Neural cell (in vitro differentiated cells): ENCODE results near the gene DMC1. TPM values are rescaled to one million over a fixed set of nuclear protein-coding genes. Genes with fewer than 3 reads are reported as not detected.

Experiments
- H2AFZ ChIP-seq: fragments of 200-600, 300-800 bp; sonication (generic), shearing (Covaris generic); 2 replicates; pipeline ENCODE4 v1.6.0; 2014; ENCODE audit warnings: low read depth, mild to moderate bottlenecking, antibody characterized with exemption, low read length, moderate library complexity
- H3F3A ChIP-seq: fragments of 200-600 bp; shearing (Covaris generic); 2 replicates; pipeline ENCODE4 v1.6.1; 2016; ENCODE audit warnings: mild to moderate bottlenecking, moderate library complexity, mixed read lengths, antibody characterized with exemption, low read length; ENCODE audit not compliant: insufficient read depth, poor library complexity, severe bottlenecking
- H3K27ac ChIP-seq: fragments of 200-600, 300-800 bp; sonication (generic), shearing (Covaris generic); 2 replicates; pipeline ENCODE4 v1.5.1; 2014; ENCODE audit warnings: mild to moderate bottlenecking, low read length, moderate library complexity
- H3K27me3 ChIP-seq: fragments of 300-800, 200-600 bp; sonication (generic), shearing (Covaris generic); 2 replicates; pipeline ENCODE4 v1.6.0; 2014; ENCODE audit warnings: mild to moderate bottlenecking, low read depth, low read length, moderate library complexity; ENCODE audit not compliant: insufficient read depth
- H3K36me3 ChIP-seq: fragments of 300-800, 200-600 bp; sonication (generic), shearing (Covaris generic); 2 replicates; pipeline ENCODE4 v1.5.1; 2014; ENCODE audit warnings: mild to moderate bottlenecking, antibody characterized with exemption, low read length, moderate library complexity; ENCODE audit not compliant: insufficient read depth
- H3K4me2 ChIP-seq: fragments of 300-800, 200-600 bp; sonication (generic), shearing (Covaris generic); 2 replicates; pipeline ENCODE4 v1.6.0; 2014; ENCODE audit warnings: mild to moderate bottlenecking, low read length
- H3K4me3 ChIP-seq: fragments of 300-800, 200-600 bp; sonication (generic), shearing (Covaris generic); 2 replicates; pipeline ENCODE4 v1.5.1; 2014; ENCODE audit warnings: mild to moderate bottlenecking, low read length, moderate library complexity
- H3K79me2 ChIP-seq: fragments of 200-600 bp; shearing (Covaris generic); replicated peaks from 2 replicates; pipeline ENCODE4 v1.6.0; 2014; ENCODE audit warnings: mild to moderate bottlenecking, low read length, moderate library complexity; ENCODE audit not compliant: insufficient read depth
- H3K9ac ChIP-seq: fragments of 300-800, 200-600 bp; sonication (generic), shearing (Covaris generic); 2 replicates; pipeline ENCODE4 v1.6.1; 2016; ENCODE audit warnings: mild to moderate bottlenecking, low read length, mixed read lengths
- H3K9me2 ChIP-seq: fragments of 200-600 bp; shearing (Covaris generic); 2 replicates; pipeline ENCODE4 v1.6.1; 2016; ENCODE audit warnings: mild to moderate bottlenecking, low read length, mixed read lengths; ENCODE audit not compliant: insufficient read depth
- H3K9me3 ChIP-seq: fragments of 200-600, 300-800 bp; sonication (generic), shearing (Covaris generic); 2 replicates; pipeline ENCODE4 v1.6.1; 2016; ENCODE audit warnings: mild to moderate bottlenecking, mixed run types, low read length, moderate library complexity, mixed read lengths
- H4K20me1 ChIP-seq: fragments of 200-600 bp; shearing (Covaris generic); 2 replicates; pipeline ENCODE4 v1.6.1; 2016; ENCODE audit warnings: mild to moderate bottlenecking, mixed run types; ENCODE audit not compliant: insufficient read depth
- CTCF ChIP-seq: fragments of 450-650 bp; IDR thresholded peaks from 2 replicates; pipeline ENCODE4 v1.5.1; 2014; ENCODE audit warnings: antibody characterized with exemption, mild to moderate bottlenecking, moderate library complexity; ENCODE audit not compliant: poor library complexity, severe bottlenecking
- EP300 ChIP-seq: fragments of 450-650 bp; conservative IDR thresholded peaks from 2 replicates; pipeline ENCODE4 v1.6.1; 2014; ENCODE audit warnings: antibody characterized with exemption, mild to moderate bottlenecking, moderate library complexity; ENCODE audit not compliant: poor library complexity, severe bottlenecking
- EZH2 ChIP-seq: fragments of 200-600, 300-800 bp; shearing (Covaris generic), sonication (generic); IDR thresholded peaks from 2 replicates; pipeline ENCODE4 v1.6.1; 2014; ENCODE audit warnings: antibody characterized with exemption, low read length, borderline replicate concordance, mild to moderate bottlenecking; ENCODE audit not compliant: insufficient read depth, poor library complexity, severe bottlenecking
- MXI1 ChIP-seq: fragments of 450-650 bp; conservative IDR thresholded peaks from 2 replicates; pipeline ENCODE4 v1.6.1; 2014; ENCODE audit warnings: antibody characterized with exemption, mild to moderate bottlenecking; ENCODE audit not compliant: poor library complexity, severe bottlenecking
- POLR2AphosphoS5 ChIP-seq: IDR thresholded peaks from 2 replicates; pipeline ENCODE4 v1.6.1; 2012
- RAD21 ChIP-seq: fragments of 450-650 bp; conservative IDR thresholded peaks from 2 replicates; pipeline ENCODE4 v1.6.1; 2014; ENCODE audit warnings: antibody characterized with exemption, mild to moderate bottlenecking, moderate library complexity
- REST ChIP-seq: IDR thresholded peaks from 2 replicates; pipeline ENCODE4 v1.6.1; 2012; ENCODE audit warnings: borderline replicate concordance
- SMC3 ChIP-seq: fragments of 450-650 bp; conservative IDR thresholded peaks from 2 replicates; pipeline ENCODE4 v1.6.1; 2014; ENCODE audit warnings: antibody characterized with exemption, mild to moderate bottlenecking, moderate library complexity; ENCODE audit not compliant: poor library complexity
- TAF1 ChIP-seq: IDR thresholded peaks from 2 replicates; pipeline ENCODE4 v1.6.1; 2012; ENCODE audit warnings: low read depth
- polyA plus RNA-seq: library from polyadenylated mRNA; depleted of rRNA; stranded (reverse); fragments of >200 nt; gene quantifications from 2 replicates; pipeline ENCODE4 v1.2.3, GENCODE V29; 2014

The DMC1 gene
- polyA plus RNA-seq, 1 donor from 2014 or later, result not detected

- Histone ChIP-seq H3K9ac (no peak overlapping the region), H3K9me3 (no peaks in the 10 kb centered on the region), H3K9me2 (no peaks in the 10 kb centered on the region), H3K27ac (no peak overlapping the region), H2AFZ (no peak overlapping the region), H3K27me3 (no peaks in the 10 kb centered on the region), H3K79me2 (peaks cover 22% of the 10 kb centered on the region), H3K36me3 (peaks cover 28% of the 10 kb centered on the region), H3F3A (no peaks in the 10 kb centered on the region), H3K4me2 (no peak overlapping the region), H4K20me1 (peaks cover 14% of the 10 kb centered on the region), H3K4me3 (no peak overlapping the region)
- no peak for TF ChIP-seq RAD21
- no peak for TF ChIP-seq CTCF
- TF ChIP-seq SMC3, result no peak
- TF ChIP-seq MXI1, result no peak
- no peak for TF ChIP-seq EZH2
- TF ChIP-seq EP300, result no peak
- TF ChIP-seq POLR2AphosphoS5, result no peak
- TF ChIP-seq REST, result no peak
- TF ChIP-seq TAF1, result no peak
Observed at GRCh38 chr22:38490915-38491314, 79.1 kb downstream of the DMC1 start.

- Histone ChIP-seq H3K9ac (no peak overlapping the region), H3K9me3 (no peaks in the 10 kb centered on the region), H3K79me2 (peaks cover 18% of the 10 kb centered on the region), H4K20me1 (peaks cover 14% of the 10 kb centered on the region), H3K4me2 (no peak overlapping the region), H3K36me3 (peaks cover 31% of the 10 kb centered on the region), H3K27me3 (no peaks in the 10 kb centered on the region), H2AFZ (no peak overlapping the region), H3K9me2 (no peaks in the 10 kb centered on the region), H3K27ac (no peak overlapping the region), H3K4me3 (no peak overlapping the region), H3F3A (no peaks in the 10 kb centered on the region)
- TF ChIP-seq SMC3 (no peak), EZH2 (no peak), CTCF (no peak), EP300 (no peak), REST (no peak), MXI1 (no peak), POLR2AphosphoS5 (no peak), RAD21 (no peak), TAF1 (no peak)
Observed at GRCh38 chr22:38490475-38490874, 79.5 kb downstream of the DMC1 start.
